Adipocyte (in vitro differentiated cells): ENCODE results near the gene YAF2.

Source experiments
- DNase-seq: peaks from one replicate; pipeline ENCODE4 v3.0.0-alpha.2; 2015; ENCODE audit warnings: low read depth
- H3K27me3 ChIP-seq: replicated peaks from 2 replicates; pipeline ENCODE4 v1.7.0; 2013; ENCODE audit warnings: mild to moderate bottlenecking, low read length, moderate library complexity; ENCODE audit not compliant: control insufficient read depth, insufficient read depth
- H3K36me3 ChIP-seq: 2 replicates; pipeline ENCODE4 v1.7.0; 2013; ENCODE audit warnings: low read length, mild to moderate bottlenecking, moderate library complexity; ENCODE audit not compliant: control insufficient read depth, insufficient read depth, severe bottlenecking
- H3K4me1 ChIP-seq: 2 replicates; pipeline ENCODE4 v1.7.0; 2013; ENCODE audit warnings: mild to moderate bottlenecking, low read length, moderate library complexity; ENCODE audit not compliant: control insufficient read depth, insufficient read depth
- H3K4me3 ChIP-seq: 2 replicates; pipeline ENCODE4 v1.7.0; 2013; ENCODE audit warnings: mild to moderate bottlenecking, low read length, moderate library complexity
- H3K9ac ChIP-seq: 2 replicates; pipeline ENCODE4 v1.7.0; 2013; ENCODE audit warnings: mild to moderate bottlenecking, low read length, moderate library complexity
- H3K9me3 ChIP-seq: 2 replicates; pipeline ENCODE4 v1.7.0; 2013; ENCODE audit warnings: mild to moderate bottlenecking, low read length, moderate library complexity; ENCODE audit not compliant: control insufficient read depth

YAF2 gene

DNA sequence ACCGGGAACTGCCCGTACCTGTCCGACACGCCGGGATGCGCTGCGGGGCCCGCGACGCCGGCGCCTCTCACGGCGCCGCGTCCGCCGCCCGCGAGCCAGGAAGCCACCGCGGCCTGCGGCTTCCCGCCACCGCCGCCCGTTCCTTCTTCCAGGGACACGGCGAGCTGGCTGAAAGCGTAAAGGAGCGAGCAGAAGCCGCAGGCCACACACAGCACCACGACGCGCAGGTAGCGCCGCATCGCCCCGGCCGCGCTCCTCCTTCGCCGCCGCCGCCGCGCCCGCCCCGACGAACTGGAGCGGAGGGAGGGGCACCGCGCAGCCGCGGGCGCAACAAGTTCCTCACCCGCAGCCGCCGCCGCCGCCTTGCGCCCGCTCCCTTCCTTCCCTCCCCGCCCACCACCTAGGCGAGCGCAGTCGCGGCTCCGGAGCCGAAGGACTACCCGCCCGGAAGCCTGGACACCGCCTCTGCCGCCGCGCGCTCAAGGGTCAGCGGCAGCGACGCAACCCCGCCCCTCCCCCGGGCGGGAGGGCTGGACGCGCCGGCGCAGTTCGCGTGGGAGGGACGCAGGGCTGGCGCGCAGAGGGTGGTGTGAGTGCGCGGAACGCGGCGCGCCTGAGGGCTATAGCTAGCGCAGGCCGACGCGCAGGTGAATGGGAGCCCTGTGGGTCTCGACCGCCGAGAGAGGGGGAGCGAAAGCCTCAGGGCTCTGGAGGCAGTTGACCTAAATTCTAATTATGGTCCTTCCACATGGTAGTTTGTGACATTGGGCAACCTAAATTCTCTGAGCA is 93.4 kb downstream of the YAF2 start, which contains the start of gene GXYLT1:
TSS of gene GXYLT1 (minus strand) at position 467 of the 789 bp plus-strand sequence. CDS start at position 239, 228 bp downstream.
- H3K27me3 ChIP-seq, result no peaks in the 10 kb centered on the region
- H3K9me3 ChIP-seq, result no peaks in the 10 kb centered on the region
- H3K4me1 ChIP-seq, result peaks cover 16% of the 10 kb centered on the region
- H3K4me3 ChIP-seq, result peak within 1 kb of the TSS; percentile 91
- peak within 1 kb of the TSS; percentile 89 for H3K9ac ChIP-seq
- peak; percentile 96 for DNase-seq
- H3K36me3 ChIP-seq, result no peaks in the 10 kb centered on the region

DNA sequence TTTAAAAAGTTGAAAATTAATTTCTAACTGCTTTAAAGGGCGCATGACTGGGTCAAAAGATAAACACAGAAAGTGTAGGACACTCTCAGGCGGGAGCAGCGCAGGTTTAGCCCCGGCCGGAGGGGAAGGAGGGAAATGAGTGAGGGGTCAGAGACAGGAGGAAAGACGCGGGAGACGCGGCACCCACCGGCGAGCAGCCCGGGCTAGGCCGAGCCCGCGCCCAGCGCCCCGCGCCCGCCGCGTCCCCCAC is 94.0 kb downstream of the YAF2 start:
- Histone ChIP-seq H3K4me1 (peaks cover 16% of the 10 kb centered on the region), H3K9ac (peak overlapping the region; percentile 89), H3K27me3 (no peaks in the 10 kb centered on the region), H3K9me3 (no peaks in the 10 kb centered on the region), H3K4me3 (peak overlapping the region; percentile 91), H3K36me3 (no peaks in the 10 kb centered on the region)
- DNase-seq, result no peak

DNA sequence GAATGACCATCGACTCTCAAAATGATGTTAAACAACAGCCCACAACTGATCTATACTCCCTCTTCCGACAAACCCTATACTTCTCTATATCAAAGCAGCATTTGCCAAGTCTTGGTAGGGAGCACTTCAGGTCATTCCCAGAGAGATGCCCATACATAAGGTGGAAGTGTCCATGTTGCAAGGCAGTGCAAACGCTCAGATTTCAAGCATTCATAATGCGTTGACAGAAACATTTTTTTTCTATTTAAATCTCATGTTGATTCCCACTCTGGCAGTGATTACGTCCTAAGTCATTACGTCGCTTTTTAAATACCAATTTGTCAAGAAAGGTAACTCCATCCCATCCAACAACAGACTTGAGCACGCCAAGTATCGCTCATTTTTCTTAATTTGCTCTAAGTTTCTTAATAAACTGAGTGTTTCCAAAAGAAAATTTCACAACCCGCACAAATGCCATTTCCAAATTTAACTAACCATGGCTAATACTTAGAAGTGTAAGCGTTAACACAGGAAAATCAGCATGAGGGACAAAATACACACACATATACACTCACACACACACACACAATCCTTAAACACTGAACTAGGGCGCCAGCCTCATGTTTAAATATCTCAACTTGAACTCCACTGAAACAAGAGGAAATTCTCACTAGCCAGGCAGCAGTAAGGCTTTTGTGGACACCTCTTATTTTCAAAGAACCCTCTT is 94.4 kb downstream of the YAF2 start:
- Histone ChIP-seq H3K36me3 (no peaks in the 10 kb centered on the region), H3K4me3 (peak overlapping the region; percentile 91), H3K9ac (peak overlapping the region; percentile 89), H3K27me3 (no peaks in the 10 kb centered on the region), H3K9me3 (no peaks in the 10 kb centered on the region), H3K4me1 (peaks cover 16% of the 10 kb centered on the region)
- DNase-seq, result peak; percentile 48

DNA sequence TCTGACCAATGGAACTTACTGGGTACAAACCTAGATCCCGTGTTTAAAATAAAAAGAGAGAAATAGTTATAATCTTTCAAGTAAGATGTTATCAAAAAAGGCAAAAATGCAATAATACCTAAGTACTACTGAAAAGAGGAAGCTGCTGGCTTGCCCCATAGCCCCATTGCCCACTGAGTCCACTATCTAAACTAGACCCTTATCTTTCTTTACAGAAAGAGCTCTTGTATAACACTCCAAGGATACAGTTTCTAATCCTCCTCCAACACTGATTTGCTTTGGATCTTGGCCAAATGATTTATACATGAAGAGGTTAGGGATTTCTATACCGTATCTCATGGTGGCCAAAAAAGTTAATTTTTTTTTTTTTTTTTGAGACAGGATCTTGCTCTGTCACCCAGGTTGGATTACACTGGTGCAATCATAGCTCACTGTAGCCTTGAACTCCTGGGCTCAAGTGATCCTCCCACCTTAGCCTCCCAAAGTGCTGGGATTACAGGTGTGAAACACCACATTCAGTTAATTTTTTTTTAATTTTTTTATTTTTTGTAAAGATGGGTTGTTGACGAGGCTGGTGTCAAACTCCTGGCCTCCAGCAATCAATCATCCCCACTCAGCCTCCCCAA is 96.0 kb downstream of the YAF2 start:
- H3K4me1 ChIP-seq, result peaks cover 16% of the 10 kb centered on the region
- H3K9ac ChIP-seq, result no peak overlapping the region
- H3K27me3 ChIP-seq, result no peaks in the 10 kb centered on the region
- no peak for DNase-seq
- H3K9me3 ChIP-seq, result no peaks in the 10 kb centered on the region
- no peaks in the 10 kb centered on the region for H3K36me3 ChIP-seq
- no peak overlapping the region for H3K4me3 ChIP-seq

DNA sequence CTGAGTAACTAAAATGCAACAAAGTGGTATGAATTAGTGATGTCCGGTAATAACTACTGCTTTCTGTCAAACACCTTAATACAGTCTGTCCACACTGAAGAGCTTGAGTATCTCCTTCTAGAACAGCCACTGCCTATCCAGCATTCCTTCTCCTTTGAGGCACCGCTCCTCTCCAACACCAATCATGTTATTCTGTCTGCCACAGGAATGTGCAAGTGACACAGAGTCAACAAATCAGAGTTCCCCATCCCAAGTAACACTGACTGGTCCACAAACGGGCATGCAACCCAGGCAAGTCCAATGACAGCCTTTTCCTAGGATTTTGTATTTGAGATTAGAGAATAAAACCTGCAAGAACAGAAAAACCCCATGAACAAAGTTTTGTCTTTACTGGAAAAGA is 97.1 kb downstream of the YAF2 start:
- Histone ChIP-seq H3K9me3 (no peaks in the 10 kb centered on the region), H3K27me3 (no peaks in the 10 kb centered on the region), H3K9ac (no peak overlapping the region), H3K4me1 (peaks cover 16% of the 10 kb centered on the region), H3K36me3 (no peaks in the 10 kb centered on the region), H3K4me3 (no peak overlapping the region)
- DNase-seq, result peak; percentile 37

DNA sequence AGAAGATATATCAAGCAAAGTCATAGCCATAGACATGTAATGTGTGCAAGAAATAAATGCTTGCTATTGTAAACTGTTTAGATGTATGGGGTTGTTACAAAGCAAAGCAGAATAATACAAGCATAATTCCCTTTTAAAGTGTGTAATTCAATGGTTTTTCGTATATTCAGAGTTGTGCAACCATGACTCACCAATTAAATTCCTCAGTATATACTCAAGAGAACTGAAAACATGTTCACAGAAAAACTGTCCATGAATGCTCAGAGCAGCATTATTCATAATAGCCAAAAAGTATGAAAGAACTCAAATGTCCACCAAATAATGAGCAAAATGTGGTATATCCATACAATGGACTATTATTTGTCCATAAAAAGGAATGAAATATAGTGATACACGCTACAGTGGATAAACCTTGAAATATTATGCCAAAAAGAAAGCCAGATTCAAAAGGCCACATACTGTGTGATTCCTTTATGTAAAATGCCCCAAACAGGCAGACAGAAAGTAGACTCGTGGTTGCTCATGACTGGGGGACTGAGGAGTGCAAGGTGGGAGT is 102.7 kb downstream of the YAF2 start:
- Histone ChIP-seq H3K4me3 (peak overlapping the region; percentile 23), H3K9me3 (no peaks in the 10 kb centered on the region), H3K36me3 (no peaks in the 10 kb centered on the region), H3K27me3 (no peaks in the 10 kb centered on the region), H3K9ac (no peak overlapping the region), H3K4me1 (peaks cover 22% of the 10 kb centered on the region)
- peak; percentile 89 for DNase-seq

DNA sequence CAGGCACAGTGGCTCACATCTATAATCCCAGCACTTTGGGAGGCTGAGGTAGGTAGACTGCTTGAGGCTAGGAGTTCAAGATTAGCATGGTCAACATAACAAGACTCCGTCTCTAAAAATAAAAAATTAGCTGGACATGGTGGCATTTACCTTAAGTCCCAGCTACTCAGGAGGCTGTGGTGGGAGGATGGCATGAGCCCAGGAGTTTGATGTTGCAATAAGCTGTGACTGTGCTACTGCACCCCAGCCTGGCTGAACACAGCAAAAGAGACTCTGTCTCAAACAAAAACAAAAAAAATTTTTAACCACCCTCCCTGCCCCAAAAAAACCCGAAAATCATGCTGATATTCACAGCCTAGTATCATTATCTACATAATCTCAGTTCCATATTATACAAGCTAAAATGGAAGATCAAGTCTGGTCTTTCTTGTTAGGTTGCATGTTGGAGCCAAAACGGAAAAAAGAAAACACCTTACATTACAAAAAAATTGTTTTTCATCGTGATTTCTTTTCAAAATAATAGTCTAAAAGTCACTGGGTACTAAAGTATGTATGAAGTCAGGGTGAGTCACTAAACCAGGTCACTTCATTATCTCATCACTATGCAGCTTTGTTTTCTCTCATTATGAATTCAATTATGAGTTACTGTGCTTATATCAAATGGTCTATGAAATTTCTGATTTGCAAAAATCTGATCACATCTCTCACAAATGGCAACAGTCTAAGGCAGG is 107.2 kb downstream of the YAF2 start:
- H3K4me1 ChIP-seq, result peaks cover 29% of the 10 kb centered on the region
- no peaks in the 10 kb centered on the region for H3K36me3 ChIP-seq
- H3K4me3 ChIP-seq, result peak overlapping the region; percentile 72
- no peaks in the 10 kb centered on the region for H3K9me3 ChIP-seq
- DNase-seq, result peak; percentile 76
- no peaks in the 10 kb centered on the region for H3K27me3 ChIP-seq
- H3K9ac ChIP-seq, result peak overlapping the region; percentile 70

DNA sequence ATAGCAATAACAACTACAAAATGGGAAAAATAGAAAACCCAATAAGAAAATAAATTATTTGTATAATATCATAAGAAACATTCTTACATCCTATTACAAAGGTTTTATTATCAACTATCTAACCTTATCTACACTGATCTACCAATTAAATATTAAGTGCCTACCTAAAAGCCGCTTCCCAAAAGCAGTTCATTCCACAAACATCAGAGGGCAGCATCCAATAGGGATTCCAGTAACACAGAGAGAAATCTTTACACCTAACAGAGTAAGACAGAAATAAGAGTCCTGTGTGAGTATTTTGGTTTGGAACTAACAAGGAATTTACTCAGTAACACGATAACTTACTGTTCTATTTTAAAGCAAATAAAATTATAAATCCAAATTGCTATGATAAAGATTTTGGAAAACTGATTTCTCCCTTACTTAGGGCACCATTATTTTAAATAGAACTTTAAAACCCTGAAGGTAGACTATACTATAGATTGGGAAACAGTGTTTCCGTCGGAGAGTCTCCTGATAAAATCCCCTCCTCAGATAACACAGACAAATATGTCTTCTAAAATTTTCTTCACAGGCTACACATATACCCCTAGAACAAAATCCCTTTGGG is 108.3 kb downstream of the YAF2 start:
- Histone ChIP-seq H3K36me3 (no peaks in the 10 kb centered on the region), H3K4me3 (no peak overlapping the region), H3K4me1 (peaks cover 19% of the 10 kb centered on the region), H3K27me3 (no peaks in the 10 kb centered on the region), H3K9ac (no peak overlapping the region), H3K9me3 (no peaks in the 10 kb centered on the region)
- peak; percentile 85 for DNase-seq

DNA sequence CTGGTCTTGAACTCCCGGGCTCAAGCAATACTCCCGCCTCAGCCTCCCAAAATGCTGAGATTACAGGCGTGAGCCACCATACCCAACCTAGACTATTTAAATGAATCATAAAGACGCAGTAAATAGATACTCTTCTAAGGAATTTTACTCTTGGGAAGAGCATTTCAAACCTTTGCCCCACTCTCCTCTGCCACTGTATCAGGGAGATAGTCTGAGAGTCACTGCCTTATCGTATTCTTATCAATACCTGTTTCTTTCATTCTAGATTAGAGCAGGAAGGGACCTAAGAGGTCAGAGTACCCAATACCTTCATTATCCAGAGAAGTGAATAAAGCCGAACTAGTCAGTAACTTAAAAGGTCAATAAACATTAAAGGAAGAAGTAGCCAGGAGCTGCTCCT is 109.2 kb downstream of the YAF2 start:
- Histone ChIP-seq H3K9me3 (no peaks in the 10 kb centered on the region), H3K36me3 (no peaks in the 10 kb centered on the region), H3K27me3 (no peaks in the 10 kb centered on the region), H3K4me1 (peaks cover 18% of the 10 kb centered on the region), H3K9ac (no peak overlapping the region), H3K4me3 (no peak overlapping the region)
- DNase-seq, result no peak

DNA sequence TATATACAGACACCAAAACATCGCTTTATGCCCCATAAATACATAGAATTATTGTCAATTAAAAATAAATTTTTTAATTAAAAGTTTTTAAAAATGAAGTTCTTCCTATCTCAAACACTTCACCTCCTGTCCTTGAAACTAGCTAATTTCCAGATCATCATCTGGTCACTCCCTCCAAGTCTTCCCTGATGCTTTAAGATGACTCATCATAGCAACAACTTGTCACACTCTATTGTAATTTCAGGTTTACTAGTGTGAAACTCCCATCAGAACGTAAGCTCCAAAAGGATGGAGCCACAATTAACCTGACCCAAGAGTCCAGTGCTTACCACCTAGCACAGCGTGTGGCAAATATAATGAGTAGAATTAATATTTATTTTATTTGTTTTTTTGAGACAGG is 109.7 kb downstream of the YAF2 start:
- H3K27me3 ChIP-seq, result no peaks in the 10 kb centered on the region
- H3K9me3 ChIP-seq, result no peaks in the 10 kb centered on the region
- H3K9ac ChIP-seq, result no peak overlapping the region
- H3K4me3 ChIP-seq, result no peak overlapping the region
- no peak for DNase-seq
- H3K36me3 ChIP-seq, result no peaks in the 10 kb centered on the region
- H3K4me1 ChIP-seq, result peaks cover 18% of the 10 kb centered on the region
